Right atrium auricular region (tissue), 2 donors: ENCODE data around the gene RASGEF1C. TPM values are rescaled to one million over a fixed set of nuclear protein-coding genes. Genes with fewer than 3 reads are reported as not detected.

Experiments used
- DNase-seq: peaks from one replicate; pipeline ENCODE4 v3.0.0-alpha.2; 2019; ENCODE audit warnings: low spot score
- H3K27ac ChIP-seq, 2 donors: fragments of 200-600 bp; sonication (generic); 1 replicate in 1 of 2; 2 replicates in 1 of 2; pipeline ENCODE4 v1.5.1; 2016 to 2019
- H3K27me3 ChIP-seq, 2 donors: fragments of 200-600 bp; sonication (generic); one replicate each; pipeline versions ENCODE4 v1.5.1 to v1.6.0; 2017 to 2019
- H3K36me3 ChIP-seq: fragments of 200-600 bp; sonication (generic); one replicate; pipeline ENCODE4 v1.5.1; 2016
- H3K4me1 ChIP-seq, 2 donors: fragments of 200-600 bp; sonication (generic); one replicate each; pipeline versions ENCODE4 v1.5.1 to v1.6.0; 2017 to 2019
- H3K4me3 ChIP-seq, 2 donors: fragments of 200-600 bp; sonication (generic); 1 replicate in 1 of 2; 2 replicates in 1 of 2; pipeline ENCODE4 v1.5.1; 2017 to 2019; ENCODE audit warnings: mild to moderate bottlenecking in 1 of 2, moderate library complexity in 1 of 2
- H3K9me3 ChIP-seq, 2 donors: fragments of 200-600 bp; sonication (generic); one replicate each; pipeline ENCODE4 v1.5.1; 2019
- total RNA-seq, 2 donors: library from RNA; depleted of rRNA; stranded (reverse); fragments of >200 nt; gene quantifications; one replicate each; pipeline ENCODE4 v1.1.0, GENCODE V29; 2016
- TF ChIP-seq, protein P1 (sequence below), 2 donors: fragments of 200-600 bp; sonication (generic); IDR thresholded peaks; one replicate each; pipeline ENCODE4 v1.5.1; 2019; ENCODE audit warnings: antibody characterized with exemption in 2 of 2

RASGEF1C gene
- total RNA-seq, 2 donors from 2014 or later, result 0.55 to 0.67 TPM

DNA sequence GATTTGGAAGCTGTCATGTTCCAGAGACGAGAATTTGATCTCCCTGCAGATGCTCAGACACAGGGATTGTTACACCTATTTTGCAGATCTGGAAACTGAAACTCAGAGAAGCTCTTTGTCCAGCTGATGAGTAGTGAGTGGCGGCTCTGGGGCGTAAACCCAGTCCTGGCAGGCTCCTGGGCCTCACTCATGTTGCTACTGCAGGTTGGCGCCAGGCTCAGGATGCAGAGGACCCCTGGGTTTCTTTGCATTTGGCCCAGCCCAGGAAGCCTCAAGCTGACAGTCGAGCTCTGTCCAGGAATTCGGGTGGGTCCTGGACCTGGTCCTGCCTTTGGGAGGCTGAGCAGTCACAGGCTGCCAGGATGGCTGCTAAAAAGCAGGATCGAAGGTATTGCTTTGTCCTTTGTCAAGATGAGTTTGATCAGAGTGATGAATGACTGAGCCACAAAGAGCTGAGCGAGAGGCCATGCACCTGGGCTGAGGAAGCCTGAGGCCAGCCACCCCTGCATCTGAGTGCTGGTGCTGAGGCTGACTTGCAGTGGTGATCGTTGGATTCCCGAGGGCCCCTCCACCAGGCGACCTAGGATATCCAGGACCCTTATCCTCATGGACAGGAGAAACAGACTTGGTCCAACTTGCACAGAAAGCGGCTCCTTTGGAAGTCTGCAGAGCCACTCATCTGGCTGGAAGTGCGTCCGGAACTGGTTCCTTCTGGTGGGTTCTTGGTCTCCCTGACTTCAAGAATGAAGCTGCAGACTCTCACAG lies 129.1 kb downstream of the RASGEF1C start:
- TF ChIP-seq, protein P1, sequence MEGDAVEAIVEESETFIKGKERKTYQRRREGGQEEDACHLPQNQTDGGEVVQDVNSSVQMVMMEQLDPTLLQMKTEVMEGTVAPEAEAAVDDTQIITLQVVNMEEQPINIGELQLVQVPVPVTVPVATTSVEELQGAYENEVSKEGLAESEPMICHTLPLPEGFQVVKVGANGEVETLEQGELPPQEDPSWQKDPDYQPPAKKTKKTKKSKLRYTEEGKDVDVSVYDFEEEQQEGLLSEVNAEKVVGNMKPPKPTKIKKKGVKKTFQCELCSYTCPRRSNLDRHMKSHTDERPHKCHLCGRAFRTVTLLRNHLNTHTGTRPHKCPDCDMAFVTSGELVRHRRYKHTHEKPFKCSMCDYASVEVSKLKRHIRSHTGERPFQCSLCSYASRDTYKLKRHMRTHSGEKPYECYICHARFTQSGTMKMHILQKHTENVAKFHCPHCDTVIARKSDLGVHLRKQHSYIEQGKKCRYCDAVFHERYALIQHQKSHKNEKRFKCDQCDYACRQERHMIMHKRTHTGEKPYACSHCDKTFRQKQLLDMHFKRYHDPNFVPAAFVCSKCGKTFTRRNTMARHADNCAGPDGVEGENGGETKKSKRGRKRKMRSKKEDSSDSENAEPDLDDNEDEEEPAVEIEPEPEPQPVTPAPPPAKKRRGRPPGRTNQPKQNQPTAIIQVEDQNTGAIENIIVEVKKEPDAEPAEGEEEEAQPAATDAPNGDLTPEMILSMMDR (IDR thresholded peaks at IDR 0.05), result no peak
- Histone ChIP-seq H3K36me3 (no peaks in the 10 kb centered on the region), H3K9me3 (no peaks in the 10 kb centered on the region), H3K27me3 (no peaks in the 10 kb centered on the region), H3K4me1 (no peaks in the 10 kb centered on the region), H3K27ac (no peak overlapping the region), H3K4me3 (no peak overlapping the region)
- DNase-seq, result no peak

DNA sequence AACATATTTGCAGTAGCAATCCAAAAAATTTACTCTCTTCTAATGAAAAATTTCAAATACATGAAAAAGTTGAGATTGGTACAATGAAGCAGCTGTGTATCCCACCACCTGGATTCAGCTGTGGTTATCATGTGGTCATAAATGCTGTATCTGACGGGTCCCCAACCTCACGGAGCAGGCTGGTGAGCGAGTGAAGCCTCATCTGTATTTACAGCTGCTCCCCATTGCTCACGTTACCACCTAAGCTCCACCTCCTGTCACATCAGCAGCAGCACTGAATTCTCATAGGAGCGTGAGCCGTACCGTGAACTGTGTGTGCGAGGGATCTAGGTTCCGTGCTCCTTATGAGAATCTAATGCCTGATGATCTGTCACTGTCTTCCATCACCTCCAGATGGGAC lies 130.7 kb downstream of the RASGEF1C start:
- TF ChIP-seq, protein P1 (IDR thresholded peaks at IDR 0.05), result no peak
- H3K27me3 ChIP-seq, result no peaks in the 10 kb centered on the region
- no peak overlapping the region for H3K4me3 ChIP-seq
- no peak overlapping the region for H3K27ac ChIP-seq
- no peaks in the 10 kb centered on the region for H3K4me1 ChIP-seq
- no peak for DNase-seq
- H3K9me3 ChIP-seq, result no peaks in the 10 kb centered on the region
- H3K36me3 ChIP-seq, result no peaks in the 10 kb centered on the region

DNA sequence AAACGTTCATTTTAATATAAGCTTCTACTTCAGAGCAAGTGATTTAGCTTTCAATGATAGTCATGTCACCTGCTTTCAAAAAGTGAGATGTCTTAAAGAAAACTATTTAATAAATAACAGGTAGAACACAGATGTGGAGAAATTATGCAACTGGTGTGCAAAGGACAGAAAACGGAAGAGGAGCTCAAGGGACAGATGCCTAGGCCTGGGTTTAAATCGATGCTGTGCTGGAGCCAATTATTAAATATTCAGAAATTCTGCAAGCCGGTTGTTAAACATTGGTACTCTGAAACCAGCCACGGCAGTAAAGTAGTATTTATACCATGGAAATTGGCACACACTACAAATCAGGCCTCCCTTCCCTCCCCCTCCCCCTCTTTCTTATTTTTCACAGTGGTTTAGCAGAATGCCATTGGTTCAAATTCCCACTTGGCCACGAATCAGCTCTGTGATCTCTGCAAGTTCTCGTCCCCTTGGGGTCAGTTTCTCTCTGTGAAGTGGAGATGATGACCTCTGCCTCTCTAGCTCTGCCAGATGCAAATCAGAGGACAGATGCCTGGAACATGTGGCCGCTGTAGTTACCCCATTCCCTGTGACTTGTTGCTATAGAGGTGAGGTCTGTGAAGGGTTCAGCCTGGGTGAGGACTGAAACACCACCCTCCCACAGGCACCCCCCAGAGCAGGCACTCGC lies 131.3 kb downstream of the RASGEF1C start:
- TF ChIP-seq, protein P1 (IDR thresholded peaks at IDR 0.05), result no peak

DNA sequence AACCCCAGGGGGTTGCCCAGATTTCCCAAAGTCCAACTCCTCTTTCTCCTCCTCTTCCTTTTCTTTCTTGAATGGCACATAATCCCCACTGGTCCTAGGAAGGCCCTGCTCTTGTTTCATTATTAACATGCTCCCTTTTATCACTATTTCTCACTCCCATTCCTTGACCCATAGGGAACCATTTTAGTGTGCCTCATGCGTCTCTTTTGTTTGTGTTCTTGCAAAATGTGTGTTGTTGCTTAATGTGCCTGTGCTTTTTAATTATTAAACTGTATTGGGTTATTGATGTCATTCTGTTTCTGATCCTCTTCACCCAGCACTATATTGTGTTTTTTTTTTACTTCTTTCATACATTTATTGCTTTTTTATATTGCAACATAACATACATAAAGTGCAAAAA lies 133.3 kb downstream of the RASGEF1C start:
- Histone ChIP-seq H3K27me3 (no peaks in the 10 kb centered on the region), H3K9me3 (peaks cover 0 to 3% of the 10 kb centered on the region in 2 donors), H3K36me3 (no peaks in the 10 kb centered on the region), H3K4me3 (no peak overlapping the region), H3K27ac (no peak overlapping the region), H3K4me1 (peaks cover 0 to under 1% of the 10 kb centered on the region in 2 donors)
- DNase-seq, result no peak
- TF ChIP-seq, protein P1 (IDR thresholded peaks at IDR 0.05), result no peak

More for the DNA sequence above, 131.3 kb downstream of the RASGEF1C start:
- Histone ChIP-seq H3K27me3 (no peaks in the 10 kb centered on the region), H3K9me3 (no peaks in the 10 kb centered on the region), H3K27ac (no peak overlapping the region), H3K4me1 (no peaks in the 10 kb centered on the region), H3K36me3 (no peaks in the 10 kb centered on the region), H3K4me3 (no peak overlapping the region)
- no peak for DNase-seq

DNA sequence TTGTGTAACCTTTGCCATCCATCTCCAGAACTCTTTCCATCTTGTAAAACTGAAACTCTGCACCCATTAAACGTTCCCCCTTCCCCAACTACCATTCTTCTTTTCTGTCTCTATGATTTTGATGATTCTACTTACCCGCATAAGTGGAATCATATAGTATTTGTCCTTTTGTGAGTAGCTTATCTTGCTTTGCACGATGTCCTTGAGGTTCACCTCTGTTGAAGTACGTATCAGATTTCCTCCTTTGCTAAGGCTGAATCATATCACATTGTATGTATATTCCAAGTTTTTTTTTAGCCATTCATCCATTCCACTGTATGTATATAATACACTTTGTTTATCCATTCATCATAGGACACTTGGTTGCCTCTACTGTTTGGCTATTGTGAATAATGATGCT lies 134.5 kb downstream of the RASGEF1C start:
- Histone ChIP-seq H3K27ac (no peak overlapping the region), H3K36me3 (no peaks in the 10 kb centered on the region), H3K4me3 (no peak overlapping the region), H3K27me3 (no peaks in the 10 kb centered on the region), H3K9me3 (peaks cover 0 to 3% of the 10 kb centered on the region in 2 donors), H3K4me1 (peaks cover 0 to 13% of the 10 kb centered on the region in 2 donors)
- TF ChIP-seq, protein P1 (IDR thresholded peaks at IDR 0.05), result no peak
- DNase-seq, result no peak
